Stimulated activated naive CD4-positive, alpha-beta T cell treated with Interleukin-2 at 50 U/mL for 16 hours (primary cell): ENCODE data around the gene CYP24A1.
"Not testable (repeated sequence)": the region's sequence is repeated elsewhere in the genome, so short reads cannot be mapped to it uniquely, and the experiment has no call there.

Experiments used
- DNase-seq: peaks from one replicate; lab custom pipeline; 2025; lab: John Stamatoyannopoulos, UW

Gene CYP24A1

GRCh38 chr20:54132612-54133433 lies 41.0 kb downstream of the CYP24A1 start:
- DNase-seq, result no peak

GRCh38 chr20:54131675-54132611 lies 41.8 kb downstream of the CYP24A1 start:
- no peak for DNase-seq

GRCh38 chr20:54131125-54131524 lies 42.7 kb downstream of the CYP24A1 start:
- not testable (repeated sequence) for DNase-seq

GRCh38 chr20:54129350-54129749 lies 44.4 kb downstream of the CYP24A1 start:
- DNase-seq, result no peak

GRCh38 chr20:54127855-54128574 lies 45.8 kb downstream of the CYP24A1 start:
- no peak for DNase-seq

- no peak for DNase-seq
These were observed 46.8 kb downstream of the CYP24A1 start for GRCh38 chr20:54126806-54127655.

GRCh38 chr20:54126328-54126727 lies 47.5 kb downstream of the CYP24A1 start:
- not testable (repeated sequence) for DNase-seq

- no peak for DNase-seq
These were observed 50.1 kb downstream of the CYP24A1 start for GRCh38 chr20:54123587-54124180.

GRCh38 chr20:54122681-54123586 lies 50.9 kb downstream of the CYP24A1 start:
- no peak for DNase-seq

GRCh38 chr20:54122189-54122588 lies 51.6 kb downstream of the CYP24A1 start:
- DNase-seq, result no peak

GRCh38 chr20:54119744-54120143 lies 54.0 kb downstream of the CYP24A1 start:
- DNase-seq, result no peak

GRCh38 chr20:54118220-54119001 lies 55.4 kb downstream of the CYP24A1 start:
- DNase-seq, result no peak

- DNase-seq, result no peak
These were observed 57.1 kb downstream of the CYP24A1 start for GRCh38 chr20:54116550-54117235.

GRCh38 chr20:54115172-54115854 lies 58.5 kb downstream of the CYP24A1 start:
- no peak for DNase-seq

GRCh38 chr20:54114109-54114508 lies 59.7 kb downstream of the CYP24A1 start:
- no peak for DNase-seq

- no peak for DNase-seq
These were observed 60.2 kb downstream of the CYP24A1 start for GRCh38 chr20:54113566-54113965.

GRCh38 chr20:54112221-54112884 lies 61.4 kb downstream of the CYP24A1 start:
- no peak for DNase-seq
